A549 (cell line): Measurements from ENCODE around the gene BNIP5.

Experiments
- CHD2 ChIP-seq: fragments of 150-350 bp; IDR thresholded peaks from 2 replicates; pipeline ENCODE4 v1.6.1; 2014; ENCODE audit warnings: low read length; ENCODE audit not compliant: partially characterized antibody
- CTCF ChIP-seq: fragments of >200 bp; sonication (Bioruptor Twin); formaldehyde crosslinking; IDR thresholded peaks from 3 replicates; pipeline ENCODE4 v1.5.1; 2016
- E2F6 ChIP-seq: IDR thresholded peaks from 2 replicates; pipeline ENCODE4 v1.6.1; 2012; ENCODE audit warnings: low read depth, borderline replicate concordance
- POLR2A ChIP-seq: IDR thresholded peaks from 2 replicates; pipeline ENCODE4 v1.6.1; 2012; ENCODE audit warnings: mild to moderate bottlenecking, low read length

- TF ChIP-seq CHD2 (no peak), CTCF (no peak), POLR2A (no peak), E2F6 (no peak)
Observed at GRCh38 chr6:36376742-36377141, 40.1 kb upstream of the BNIP5 start.
